ENCODE measurements around the gene CCDC117.
"Not testable (repeated sequence)": the region's sequence is repeated elsewhere in the genome, so short reads cannot be mapped to it uniquely, and the experiment has no call there.

CCDC117 gene

GRCh38 chr22:28759861-28760560, 12.5 kb upstream of the CCDC117 start:
- no peaks in the 10 kb centered on the region for H3K36me3 Mint-ChIP-seq
- no peak overlapping the region for H3K4me3 Mint-ChIP-seq
- H3K4me1 Mint-ChIP-seq: no peaks in the 10 kb centered on the region
- DNase-seq (ENCODE audit: low spot score in 2 of 2) (no peak), ATAC-seq (no peak)
- H3K27ac Mint-ChIP-seq: no peak overlapping the region
- no peaks in the 10 kb centered on the region for H3K9me3 Mint-ChIP-seq

DNA sequence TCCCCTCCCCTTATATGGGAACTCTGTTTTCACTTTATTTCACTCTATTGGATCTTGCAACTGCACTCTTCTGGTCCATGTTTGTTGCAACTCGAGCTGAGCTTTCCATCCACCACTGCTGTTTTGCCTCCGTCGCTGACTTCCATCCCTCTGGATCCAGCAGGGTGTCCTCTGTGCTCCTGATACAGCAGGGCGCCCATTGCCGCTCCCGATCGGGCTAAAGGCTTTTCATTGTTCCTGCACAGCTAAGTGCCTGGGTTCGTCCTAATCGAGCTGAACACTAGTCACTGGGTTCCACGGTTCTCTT, 11.1 kb upstream of the CCDC117 start:
- Mint-ChIP-seq H3K9me3 (no peaks in the 10 kb centered on the region), H3K4me3 (no peak overlapping the region), H3K36me3 (no peaks in the 10 kb centered on the region), H3K4me1 (no peaks in the 10 kb centered on the region), H3K27ac (no peak overlapping the region)
- ATAC-seq (no peak), DNase-seq (ENCODE audit: low spot score in 2 of 2) (no peak)

GRCh38 chr22:28762000-28762399, 10.5 kb upstream of the CCDC117 start:
- ATAC-seq; DNase-seq (ENCODE audit: low spot score in 2 of 2); H3K4me3 Mint-ChIP-seq; H3K4me1 Mint-ChIP-seq; H3K36me3 Mint-ChIP-seq; H3K27ac Mint-ChIP-seq; H3K9me3 Mint-ChIP-seq: not testable (repeated sequence)

- H3K27ac Mint-ChIP-seq: no peak overlapping the region
- ATAC-seq (no peak), DNase-seq (ENCODE audit: low spot score in 2 of 2) (no peak)
- no peaks in the 10 kb centered on the region for H3K9me3 Mint-ChIP-seq
- no peak overlapping the region for H3K4me3 Mint-ChIP-seq
- H3K36me3 Mint-ChIP-seq: no peaks in the 10 kb centered on the region
- H3K4me1 Mint-ChIP-seq: no peaks in the 10 kb centered on the region
Measured at GRCh38 chr22:28766628-28767027, 5.9 kb upstream of the CCDC117 start.

DNA sequence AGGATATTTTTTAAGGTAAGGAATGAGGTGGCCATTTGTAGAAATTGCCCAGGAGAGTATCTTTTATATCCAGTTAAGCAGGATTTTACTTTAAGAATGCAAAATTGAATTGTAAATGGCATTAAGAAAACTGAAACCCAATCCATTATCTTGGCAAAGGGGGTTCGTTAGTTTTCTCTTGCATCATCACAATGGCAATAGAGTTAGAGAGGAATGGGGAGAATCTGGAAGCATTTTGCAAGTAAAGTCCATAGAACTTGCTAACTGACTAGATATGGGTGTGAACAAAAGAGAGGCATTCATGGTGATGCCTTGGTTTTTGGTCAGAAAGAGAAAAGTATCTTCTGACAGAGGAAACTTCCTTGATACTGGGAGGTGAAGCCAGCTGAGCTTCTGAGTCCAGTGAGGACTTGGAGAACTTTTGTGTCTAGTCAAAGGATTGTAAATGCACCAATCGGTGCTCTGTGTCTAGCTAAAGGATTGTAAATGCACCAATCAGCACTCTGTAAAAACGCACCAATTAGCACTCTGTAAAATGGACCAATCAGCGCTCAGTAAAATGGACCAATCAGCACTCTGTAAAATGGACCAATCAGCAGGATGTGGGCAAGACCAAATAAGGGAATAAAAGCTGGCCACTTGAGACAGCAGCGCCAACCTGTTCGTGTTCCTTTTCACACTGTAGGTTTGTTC, 3.6 kb upstream of the CCDC117 start:
- no peak overlapping the region for H3K27ac Mint-ChIP-seq
- DNase-seq (ENCODE audit: low spot score in 2 of 2) (no peak), ATAC-seq (no peak)
- peaks cover 7% of the 10 kb centered on the region for H3K4me1 Mint-ChIP-seq
- peaks cover 15% of the 10 kb centered on the region for H3K36me3 Mint-ChIP-seq
- H3K4me3 Mint-ChIP-seq: no peak overlapping the region
- H3K9me3 Mint-ChIP-seq: no peaks in the 10 kb centered on the region

- H3K27ac Mint-ChIP-seq: no peak overlapping the region
- no peaks in the 10 kb centered on the region for H3K9me3 Mint-ChIP-seq
- peaks cover 11% of the 10 kb centered on the region for H3K4me1 Mint-ChIP-seq
- H3K4me3 Mint-ChIP-seq: no peak overlapping the region
- H3K36me3 Mint-ChIP-seq: peaks cover 22% of the 10 kb centered on the region
- ATAC-seq: no peak
- no peak for DNase-seq (ENCODE audit: low spot score in 2 of 2)
Measured at GRCh38 chr22:28769394-28770085, 3.0 kb upstream of the CCDC117 start.

DNA sequence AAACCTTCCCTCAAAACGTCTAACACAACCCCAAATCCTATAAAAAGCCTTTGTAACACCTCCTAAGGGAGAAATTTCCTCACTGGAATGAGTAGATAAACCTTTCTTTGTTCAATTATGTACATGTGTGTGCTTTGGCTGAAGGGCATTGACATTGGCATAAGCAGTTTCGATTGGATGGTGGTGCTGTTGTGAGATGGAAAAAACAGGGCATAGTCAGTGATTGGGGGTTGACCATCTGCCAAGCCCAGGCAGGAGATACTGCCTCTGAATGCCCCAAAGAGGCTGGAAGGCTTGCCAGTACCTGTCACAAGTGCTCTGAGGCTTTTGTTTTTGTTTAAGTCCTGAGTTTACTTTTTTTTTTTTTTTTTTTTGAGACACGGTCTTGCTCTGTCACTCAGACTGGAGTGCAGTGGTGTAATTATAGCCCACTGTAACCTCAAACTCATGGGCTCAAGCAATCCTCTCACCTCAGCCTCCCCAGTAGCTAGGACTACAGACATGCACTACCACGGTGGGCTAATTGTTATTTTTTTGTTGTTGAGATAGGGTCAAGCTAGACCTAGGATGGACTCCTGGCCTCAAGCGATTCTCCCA, 1.2 kb upstream of the CCDC117 start:
- no peak for DNase-seq (ENCODE audit: low spot score in 2 of 2)
- Mint-ChIP-seq H3K4me3 (no peak overlapping the region), H3K4me1 (peaks cover 28% of the 10 kb centered on the region), H3K27ac (no peak overlapping the region), H3K36me3 (peaks cover 39% of the 10 kb centered on the region), H3K9me3 (no peaks in the 10 kb centered on the region)
- ATAC-seq: no peak

DNA sequence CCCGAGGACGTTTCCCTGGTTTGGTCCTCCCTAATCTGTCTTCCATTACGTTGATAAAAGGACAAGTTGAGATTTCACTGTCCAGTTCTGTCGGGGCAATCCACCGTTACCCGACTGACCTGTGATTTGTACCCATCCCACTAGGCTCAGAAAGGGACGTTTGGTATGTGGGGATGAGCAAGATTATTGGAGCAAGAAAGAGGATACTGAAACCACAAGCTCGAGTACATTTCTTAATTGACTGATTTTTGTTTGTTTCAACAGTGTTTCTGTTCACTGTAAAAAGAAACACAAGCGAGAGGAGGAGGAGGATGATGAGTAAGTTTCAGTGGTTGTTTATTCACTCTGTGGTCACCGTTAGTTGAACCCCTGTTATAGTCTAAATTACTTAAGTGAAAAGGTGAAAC, 969 bp downstream of the CCDC117 start:
- peaks cover 35% of the 10 kb centered on the region for H3K4me1 Mint-ChIP-seq
- DNase-seq (ENCODE audit: low spot score in 2 of 2) (no peak), ATAC-seq (peak; percentile 84)
- H3K27ac Mint-ChIP-seq: peak overlapping the region; percentile 95
- H3K9me3 Mint-ChIP-seq: no peaks in the 10 kb centered on the region
- peak overlapping the region; percentile 88 for H3K4me3 Mint-ChIP-seq
- H3K36me3 Mint-ChIP-seq: peaks cover 61% of the 10 kb centered on the region

GRCh38 chr22:28774378-28774777, 1.9 kb downstream of the CCDC117 start:
- Mint-ChIP-seq H3K4me3 (peak overlapping the region; percentile 88), H3K36me3 (peaks cover 70% of the 10 kb centered on the region)

DNA sequence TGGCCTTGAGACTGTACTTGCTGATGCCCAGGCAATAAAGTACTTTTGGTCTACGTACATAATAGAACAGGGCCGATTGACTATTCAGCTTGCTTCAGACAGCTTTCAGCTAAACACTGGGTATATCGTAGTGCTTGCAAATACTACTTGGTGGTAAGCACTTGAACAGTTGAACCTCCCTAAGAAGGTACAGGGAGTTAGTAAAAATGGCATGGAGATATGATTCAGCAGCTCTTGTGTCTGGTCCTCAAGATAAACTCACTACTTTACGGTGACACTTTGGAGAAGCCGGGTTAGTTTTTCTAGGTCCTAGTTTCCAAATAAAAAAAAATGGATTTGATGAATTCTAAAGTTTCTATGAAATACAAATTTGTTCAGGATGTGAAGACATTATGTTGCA, 7.3 kb downstream of the CCDC117 start:
- no peak overlapping the region for H3K27ac Mint-ChIP-seq
- peaks cover 21% of the 10 kb centered on the region for H3K4me1 Mint-ChIP-seq
- H3K4me3 Mint-ChIP-seq: no peak overlapping the region
- peaks cover 99% of the 10 kb centered on the region for H3K36me3 Mint-ChIP-seq
- ATAC-seq: no peak
- DNase-seq (ENCODE audit: low spot score in 2 of 2): no peak
- no peaks in the 10 kb centered on the region for H3K9me3 Mint-ChIP-seq

More at GRCh38 chr22:28774378-28774777, 1.9 kb downstream of the CCDC117 start:
- peaks cover 35% of the 10 kb centered on the region for H3K4me1 Mint-ChIP-seq
- DNase-seq (ENCODE audit: low spot score in 2 of 2): no peak
- no peaks in the 10 kb centered on the region for H3K9me3 Mint-ChIP-seq
- no peak for ATAC-seq
- no peak overlapping the region for H3K27ac Mint-ChIP-seq

GRCh38 chr22:28780296-28780695, 7.8 kb downstream of the CCDC117 start:
- Mint-ChIP-seq H3K36me3 (peaks cover 99% of the 10 kb centered on the region), H3K4me3 (no peak overlapping the region), H3K27ac (no peak overlapping the region), H3K4me1 (peaks cover 17% of the 10 kb centered on the region), H3K9me3 (no peaks in the 10 kb centered on the region)
- ATAC-seq (no peak), DNase-seq (ENCODE audit: low spot score in 2 of 2) (no peak)

DNA sequence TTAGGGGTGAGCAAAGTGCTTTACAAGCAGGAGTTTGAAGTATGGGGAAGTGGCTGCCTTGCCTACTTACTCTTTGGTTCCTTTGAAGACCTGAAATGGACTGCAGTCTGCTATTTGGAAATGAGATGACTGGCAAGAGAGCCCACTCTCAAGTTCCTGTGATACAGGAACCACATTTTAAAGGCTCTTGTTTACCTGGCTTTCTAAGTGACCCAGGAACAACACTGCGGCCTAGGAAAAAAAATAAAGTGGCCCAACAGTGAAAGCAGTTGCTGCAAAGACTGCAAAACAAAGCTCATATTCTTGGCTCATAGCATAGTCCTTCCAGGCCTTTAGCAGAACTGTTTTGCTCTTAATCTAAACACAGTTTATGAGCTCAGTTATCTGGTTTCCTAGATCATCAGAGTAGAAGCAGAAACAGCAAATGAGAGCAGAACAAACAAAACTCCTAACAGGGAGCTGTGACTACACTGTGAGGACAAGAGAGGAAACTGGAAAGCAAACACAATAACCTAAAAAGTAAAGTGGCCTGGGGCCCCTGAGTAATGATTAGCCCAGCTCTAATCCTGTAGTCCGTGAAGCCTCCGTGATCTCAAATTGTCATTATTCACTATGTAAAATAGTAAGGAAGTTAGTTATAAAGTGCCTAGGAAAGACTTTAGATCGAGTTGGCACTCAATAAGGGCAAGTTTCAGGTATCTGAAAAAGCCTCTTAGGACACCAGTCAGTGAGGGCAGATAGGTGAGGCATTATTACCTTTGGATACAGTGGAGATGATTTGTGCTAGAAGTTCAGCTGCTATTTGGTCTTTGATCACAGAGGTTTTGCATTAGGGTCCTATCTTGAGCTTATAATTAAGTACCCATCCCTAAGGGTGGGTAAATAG, 11.5 kb downstream of the CCDC117 start:
- Mint-ChIP-seq H3K27ac (no peak overlapping the region), H3K36me3 (peaks cover 99% of the 10 kb centered on the region), H3K4me1 (no peaks in the 10 kb centered on the region), H3K9me3 (no peaks in the 10 kb centered on the region), H3K4me3 (no peak overlapping the region)
- no peak for ATAC-seq
- DNase-seq (ENCODE audit: low spot score in 2 of 2): no peak

- DNase-seq (ENCODE audit: low spot score in 2 of 2): no peak
- Mint-ChIP-seq H3K27ac (no peak overlapping the region), H3K36me3 (peaks cover 84% of the 10 kb centered on the region), H3K4me3 (no peak overlapping the region), H3K4me1 (peaks cover 22% of the 10 kb centered on the region), H3K9me3 (no peaks in the 10 kb centered on the region)
- ATAC-seq: no peak
Measured at GRCh38 chr22:28788601-28789000, 16.1 kb downstream of the CCDC117 start.

DNA sequence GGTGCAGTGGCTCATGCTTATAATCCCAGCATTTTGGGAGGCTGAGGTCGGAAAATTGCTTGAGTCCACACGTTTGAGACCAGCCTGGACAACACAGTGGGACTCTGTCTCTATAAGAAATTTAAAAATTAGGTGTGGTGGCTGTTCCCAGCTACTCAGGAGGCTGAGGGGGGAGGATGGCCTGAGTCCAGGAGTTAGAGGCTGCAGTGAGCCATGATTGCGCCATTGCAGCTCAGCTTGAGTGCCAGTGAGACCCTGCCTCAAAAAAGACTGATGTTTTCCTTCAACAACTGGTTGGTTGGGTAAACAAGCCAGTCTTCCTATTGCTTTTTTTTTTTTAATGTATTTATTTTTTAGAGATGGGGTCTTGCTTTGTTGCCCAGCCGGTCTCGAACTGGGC, 18.6 kb downstream of the CCDC117 start:
- H3K27ac Mint-ChIP-seq: no peak overlapping the region
- peaks cover 84% of the 10 kb centered on the region for H3K36me3 Mint-ChIP-seq
- no peak for ATAC-seq
- no peak for DNase-seq (ENCODE audit: low spot score in 2 of 2)
- H3K4me1 Mint-ChIP-seq: peaks cover 46% of the 10 kb centered on the region
- no peak overlapping the region for H3K4me3 Mint-ChIP-seq
- H3K9me3 Mint-ChIP-seq: no peaks in the 10 kb centered on the region
